Measurements from ENCODE around the gene MPP2. TPM values are rescaled to one million over a fixed set of nuclear protein-coding genes. Genes with fewer than 3 reads are reported as not detected.
A peak's percentile ranks its signal among the peaks of the same experiment; 100 is the strongest.
"Not testable (repeated sequence)": the region's sequence is repeated elsewhere in the genome, so short reads cannot be mapped to it uniquely, and the experiment has no call there.

The MPP2 gene
- total and polyA plus RNA-seq, 9 of the 15 experiments (the other 6 are each of a cell fraction or from before 2014, with no cell fraction given): 0.04 to 1.0 (median 0.24) TPM

GRCh38 chr17:43939886-43940285 is 32.5 kb upstream of the MPP2 start:
- intact Hi-C loops (cut with micrococcal nuclease): loop anchor here (5.0 kb wide), 1 partner anchor 227 kb away; no protein-coding TSS in a partner anchor
- Histone ChIP-seq H3K4me1 (replicated peaks in 1 of 2; ENCODE audit: control insufficient read depth in 2 of 2, insufficient read depth in 2 of 2, low read length in 2 of 2) (peaks cover 0 to 16% of the 10 kb centered on the region in 2 experiments; a peak in 4 of 5 replicates), H3K27ac (ENCODE audit: extremely low read depth, low read depth, low read length) (no peak overlapping the region), H3K36me3 (ENCODE audit: control insufficient read depth, insufficient read depth, low read length) (no peaks in the 10 kb centered on the region), H3K79me2 (ENCODE audit: control insufficient read depth, insufficient read depth, low read length) (no peaks in the 10 kb centered on the region), H3K9ac (ENCODE audit: insufficient read depth in 1 of 2, low read depth in 2 of 2, low read length in 2 of 2) (no peak overlapping the region), H3K9me3 (replicated peaks; ENCODE audit: control insufficient read depth, insufficient read depth, low read depth, low read length) (no peaks in the 10 kb centered on the region), H3K27me3 (ENCODE audit: control insufficient read depth in 2 of 2, insufficient read depth in 2 of 2, low read length in 2 of 2) (peaks cover 3 to 25% of the 10 kb centered on the region in 2 experiments; a peak in 2 of 5 replicates), H4K20me1 (replicated peaks; ENCODE audit: control insufficient read depth, insufficient read depth, low read length) (no peaks in the 10 kb centered on the region), H3K9me1 (ENCODE audit: control insufficient read depth, insufficient read depth, low read length) (no peaks in the 10 kb centered on the region), H2AFZ (ENCODE audit: low read depth, low read length) (no peak overlapping the region), H3K4me2 (ENCODE audit: insufficient read depth, low read length) (no peak overlapping the region), H3K4me3 (no peak overlapping the region)
- TF ChIP-seq CREB5 (CRISPR knock-in tag; IDR thresholded peaks at IDR 0.05): no peak
- TF ChIP-seq NRF1 (conservative IDR thresholded peaks at IDR 0.05 in 1 of 2, IDR thresholded peaks at IDR 0.05 in 1 of 2): peak; percentile 66 to 69
- ATAC-seq (no peak), DNase-seq (ENCODE audit: extremely low read depth in 1 of 4, low spot score in 3 of 4) (no peak), FAIRE-seq (no peak)
- in situ Hi-C loops (cut with MboI): loop anchor here (5.0 to 25.0 kb wide), 3 partner anchors 52 to 397 kb away; partner anchors contain the start of gene GRN
- 22% methylated on average over 5 of the region's 5 CpGs for WGBS (ENCODE audit: insufficient coverage, low coverage, missing lambda C conversion rate)
- BruUV-seq (replicated peaks): no TSS peak
- ChIA-PET POLR2A (interaction anchor here (1.0 to 1.2 kb wide), 3 partner anchors 15 to 340 kb away, joined by 3 read pairs; no protein-coding TSS in a partner anchor), CTCF (ENCODE audit: low intra/inter-chr PET ratio) (interaction anchor here (1.7 to 2.4 kb wide), 2 partner anchors 55 to 101 kb away, joined by 5 to 9 read pairs; no protein-coding TSS in a partner anchor)

DNA sequence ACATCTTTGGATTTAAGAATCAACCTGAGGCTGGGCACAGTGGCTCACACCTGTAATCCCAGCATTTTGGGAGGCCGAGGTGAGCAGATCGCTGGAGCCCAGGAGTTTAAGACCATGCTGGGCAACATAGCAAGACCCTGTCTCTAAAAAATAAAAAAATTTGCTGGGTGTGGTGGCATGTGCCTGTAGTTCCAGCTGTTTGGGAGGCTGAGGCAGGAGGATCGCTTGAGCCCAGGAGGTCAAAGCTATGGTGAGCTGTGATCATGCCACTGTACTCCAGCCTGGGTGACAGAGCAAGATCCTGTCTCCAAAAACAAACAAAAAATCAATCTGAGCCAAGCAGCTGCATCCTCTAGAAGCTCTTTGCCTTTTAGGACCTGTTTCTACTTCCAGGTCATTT is 32.1 kb upstream of the MPP2 start:
- H3K27ac ChIP-seq (ENCODE audit: extremely low read depth, low read depth, low read length); H2AFZ ChIP-seq (ENCODE audit: low read depth, low read length); DNase-seq (ENCODE audit: extremely low read depth in 1 of 4, low spot score in 3 of 4); H3K9me1 ChIP-seq (ENCODE audit: control insufficient read depth, insufficient read depth, low read length); H3K79me2 ChIP-seq (ENCODE audit: control insufficient read depth, insufficient read depth, low read length); H3K4me3 ChIP-seq; H3K36me3 ChIP-seq (ENCODE audit: control insufficient read depth, insufficient read depth, low read length); intact Hi-C loops (cut with micrococcal nuclease); H3K9me3 ChIP-seq (replicated peaks; ENCODE audit: control insufficient read depth, insufficient read depth, low read depth, low read length); H3K9ac ChIP-seq (ENCODE audit: insufficient read depth in 1 of 2, low read depth in 2 of 2, low read length in 2 of 2); FAIRE-seq; ATAC-seq; H3K4me2 ChIP-seq (ENCODE audit: insufficient read depth, low read length); BruUV-seq (replicated peaks); H4K20me1 ChIP-seq (replicated peaks; ENCODE audit: control insufficient read depth, insufficient read depth, low read length): not testable (repeated sequence)
- WGBS (ENCODE audit: insufficient coverage, low coverage, missing lambda C conversion rate): 6% methylated on average over 3 of the region's 3 CpGs
- H3K4me1 ChIP-seq (replicated peaks in 1 of 2; ENCODE audit: control insufficient read depth in 2 of 2, insufficient read depth in 2 of 2, low read length in 2 of 2): peaks cover 0 to 16% of the 10 kb centered on the region in 2 experiments; a peak in 4 of 5 replicates
- POLR2A ChIA-PET: interaction anchor here (1.0 to 1.2 kb wide), 3 partner anchors 14 to 233 kb away, joined by 3 read pairs; no protein-coding TSS in a partner anchor
- peaks cover 3 to 25% of the 10 kb centered on the region in 2 experiments; a peak in 2 of 5 replicates for H3K27me3 ChIP-seq (ENCODE audit: control insufficient read depth in 2 of 2, insufficient read depth in 2 of 2, low read length in 2 of 2)
- 0 out of 2 replicates have a peak, but pooled peaks have one; percentile 52 for TF ChIP-seq ZC3H4 (CRISPR knock-in tag; IDR thresholded peaks at IDR 0.05; ENCODE audit: borderline replicate concordance)
- in situ Hi-C loops (cut with MboI): loop anchor here (25.0 kb wide), 1 partner anchor 398 kb away; the partner anchor contains the start of gene GRN
- CTCF ChIA-PET (ENCODE audit: low intra/inter-chr PET ratio): interaction anchor here (2.4 kb wide), 1 partner anchor 55 kb away, joined by 9 read pairs; no protein-coding TSS in a partner anchor

Data from K562 (cell line).